Omental fat pad (tissue), 4 donors: ENCODE data around the gene RBMS3. TPM values are rescaled to one million over a fixed set of nuclear protein-coding genes. Genes with fewer than 3 reads are reported as not detected.

ENCODE experiments used
- ATAC-seq: fragments of 150-250 bp; one replicate; pipeline ENCODE4 v1.9.1; 2016; ENCODE audit warnings: mild to moderate bottlenecking, moderate library complexity; ENCODE audit not compliant: low FRiP score
- DNase-seq: peaks from one replicate; pipeline ENCODE4 v3.0.0-alpha.2; 2019; ENCODE audit warnings: low spot score
- total RNA-seq, 4 donors: library from RNA; depleted of rRNA; stranded (reverse); fragments of >200 nt; gene quantifications; one replicate each; pipeline ENCODE4 v1.1.0, GENCODE V29; 2016
- TF ChIP-seq, protein P1 (sequence below), 3 donors: fragments of 450-650 bp; IDR thresholded peaks; one replicate each; pipeline ENCODE4 v1.5.1; 2016 to 2017; ENCODE audit warnings: antibody characterized with exemption in 3 of 3, mild to moderate bottlenecking in 3 of 3, moderate library complexity in 2 of 3

RBMS3 gene
- total RNA-seq, 4 donors from 2014 or later: 61.5 to 185 (median 120) TPM

DNA sequence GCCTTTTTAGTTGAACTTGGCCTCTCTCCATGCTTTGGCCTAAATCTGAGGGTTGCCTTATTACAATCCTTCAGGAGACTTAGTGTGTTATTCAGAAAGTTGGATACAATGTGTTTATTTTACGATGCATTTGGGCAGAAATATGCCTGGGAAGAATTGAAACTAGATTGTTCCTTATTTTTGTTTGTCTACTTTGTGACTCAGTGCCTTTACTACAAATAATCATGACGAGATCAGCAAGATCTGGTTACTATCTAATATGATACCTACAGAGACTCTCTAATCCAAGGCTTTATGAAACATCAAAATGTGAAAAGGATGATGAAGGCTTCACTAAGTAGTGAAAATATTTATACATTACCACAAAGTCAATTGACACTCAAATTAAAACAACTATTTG, 82.2 kb downstream of the RBMS3 start:
- TF ChIP-seq, protein P1, sequence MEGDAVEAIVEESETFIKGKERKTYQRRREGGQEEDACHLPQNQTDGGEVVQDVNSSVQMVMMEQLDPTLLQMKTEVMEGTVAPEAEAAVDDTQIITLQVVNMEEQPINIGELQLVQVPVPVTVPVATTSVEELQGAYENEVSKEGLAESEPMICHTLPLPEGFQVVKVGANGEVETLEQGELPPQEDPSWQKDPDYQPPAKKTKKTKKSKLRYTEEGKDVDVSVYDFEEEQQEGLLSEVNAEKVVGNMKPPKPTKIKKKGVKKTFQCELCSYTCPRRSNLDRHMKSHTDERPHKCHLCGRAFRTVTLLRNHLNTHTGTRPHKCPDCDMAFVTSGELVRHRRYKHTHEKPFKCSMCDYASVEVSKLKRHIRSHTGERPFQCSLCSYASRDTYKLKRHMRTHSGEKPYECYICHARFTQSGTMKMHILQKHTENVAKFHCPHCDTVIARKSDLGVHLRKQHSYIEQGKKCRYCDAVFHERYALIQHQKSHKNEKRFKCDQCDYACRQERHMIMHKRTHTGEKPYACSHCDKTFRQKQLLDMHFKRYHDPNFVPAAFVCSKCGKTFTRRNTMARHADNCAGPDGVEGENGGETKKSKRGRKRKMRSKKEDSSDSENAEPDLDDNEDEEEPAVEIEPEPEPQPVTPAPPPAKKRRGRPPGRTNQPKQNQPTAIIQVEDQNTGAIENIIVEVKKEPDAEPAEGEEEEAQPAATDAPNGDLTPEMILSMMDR (IDR thresholded peaks at IDR 0.05): no peak
- DNase-seq: no peak
- no peak for ATAC-seq

DNA sequence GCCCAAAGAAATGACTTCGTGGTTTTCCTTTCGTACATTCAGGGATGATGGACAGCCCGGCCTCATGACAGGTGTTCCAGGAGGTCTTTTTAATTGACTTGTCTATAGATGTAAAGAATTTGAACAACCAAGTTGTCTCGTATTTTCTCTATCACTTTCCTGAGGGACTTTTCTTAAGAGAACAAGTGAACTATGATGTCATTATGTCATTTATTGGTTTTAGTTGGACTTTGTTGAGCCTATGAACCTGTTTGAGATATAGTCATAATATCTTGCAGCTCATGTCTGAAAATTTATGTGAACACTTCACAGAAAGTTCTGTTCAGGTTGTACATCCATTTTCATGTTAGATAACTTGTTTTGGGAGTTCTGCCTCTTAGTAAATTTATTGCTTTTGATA, 89.2 kb downstream of the RBMS3 start:
- DNase-seq (no peak), ATAC-seq (no peak)
- TF ChIP-seq, protein P1 (IDR thresholded peaks at IDR 0.05): no peak

DNA sequence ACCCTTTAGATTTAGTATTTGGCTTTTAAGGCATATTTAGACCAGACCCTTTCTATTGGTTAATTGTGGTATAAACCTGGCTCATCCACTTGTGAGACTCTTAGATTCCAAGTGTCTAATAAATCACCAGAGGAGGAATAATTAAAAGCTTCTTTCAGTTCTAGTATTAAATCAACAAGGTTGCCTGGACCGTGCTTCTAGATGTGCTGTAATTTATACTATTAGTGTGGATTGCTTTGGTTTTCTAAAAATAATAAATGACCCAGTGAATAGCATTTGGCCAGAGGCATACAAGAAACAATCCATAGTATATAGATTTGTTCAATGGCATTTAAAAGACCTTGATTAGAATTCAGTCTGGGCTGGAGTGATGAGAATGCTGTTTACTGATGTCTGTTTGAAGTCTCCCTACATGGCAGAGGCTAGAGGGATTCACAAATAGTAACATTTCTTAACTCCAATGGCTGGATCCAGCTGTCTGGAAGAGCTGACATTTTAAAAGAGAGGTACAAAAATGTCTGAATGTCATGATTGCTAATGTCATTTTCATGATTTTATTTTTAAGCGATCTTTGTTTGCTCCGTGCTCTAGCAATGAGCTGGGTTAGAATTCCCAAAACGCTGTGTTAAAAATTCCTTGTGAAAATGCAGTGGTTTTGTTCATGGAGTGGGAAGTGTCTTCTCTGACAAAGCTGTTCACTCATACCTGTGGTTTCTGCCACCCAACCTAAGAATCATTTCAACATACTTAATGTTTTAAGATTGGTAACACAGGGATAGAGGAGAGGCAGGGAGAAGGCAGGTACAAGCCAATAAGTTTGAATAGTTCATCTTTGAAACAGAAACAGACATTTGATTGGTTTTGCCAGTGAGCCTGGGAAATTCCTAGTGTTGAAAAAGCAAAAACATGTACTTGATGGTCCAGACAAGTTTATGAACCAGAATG, 89.9 kb downstream of the RBMS3 start:
- ATAC-seq (no peak), DNase-seq (no peak)
- TF ChIP-seq, protein P1 (IDR thresholded peaks at IDR 0.05): no peak

DNA sequence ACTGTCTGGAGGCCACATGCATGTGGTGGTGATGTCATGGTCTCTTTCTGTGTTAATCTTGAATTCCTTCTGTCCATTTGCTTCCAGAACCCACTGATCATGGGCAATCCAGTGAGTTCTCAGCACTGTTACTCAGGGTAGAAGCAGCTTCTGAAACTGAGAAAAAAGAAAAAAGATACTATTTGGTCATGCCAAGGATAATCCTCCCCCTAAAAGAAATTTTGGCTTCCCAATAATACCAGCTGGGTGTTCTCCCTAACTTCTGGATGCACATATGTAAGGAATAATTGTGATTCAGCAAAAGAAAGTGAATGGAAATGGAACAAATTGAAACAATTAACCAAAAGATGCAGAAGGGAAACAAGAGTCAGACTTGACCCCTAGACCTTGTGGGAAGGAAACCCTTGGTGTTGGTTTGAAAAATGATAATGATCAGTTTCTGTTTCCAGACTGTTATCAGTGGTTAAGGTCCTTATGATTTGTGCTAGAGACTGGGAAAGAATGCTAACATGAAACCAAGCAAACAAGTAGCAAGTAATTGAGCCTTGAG, 92.3 kb downstream of the RBMS3 start:
- ATAC-seq (no peak), DNase-seq (no peak)
- TF ChIP-seq, protein P1 (IDR thresholded peaks at IDR 0.05): no peak

DNA sequence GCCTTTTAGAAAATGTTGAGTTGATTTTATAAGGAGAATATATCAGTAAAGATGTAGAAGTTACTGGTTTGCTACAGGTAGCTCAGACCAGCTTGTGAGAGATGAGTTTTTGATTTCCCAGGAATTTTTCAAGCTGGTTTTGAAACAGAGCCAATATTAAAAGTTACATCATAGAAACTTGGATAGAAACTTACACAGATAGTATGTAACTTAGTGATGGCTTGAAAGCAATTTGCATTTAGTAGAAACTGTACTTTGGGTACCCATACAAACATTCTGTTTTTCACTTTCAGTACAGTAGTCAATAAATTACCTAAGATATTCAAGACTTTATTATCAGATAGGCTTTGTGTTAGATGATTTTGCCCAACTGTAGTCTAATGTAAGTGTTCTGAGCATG, 93.4 kb downstream of the RBMS3 start:
- ATAC-seq (no peak), DNase-seq (no peak)
- TF ChIP-seq, protein P1 (IDR thresholded peaks at IDR 0.05): no peak

DNA sequence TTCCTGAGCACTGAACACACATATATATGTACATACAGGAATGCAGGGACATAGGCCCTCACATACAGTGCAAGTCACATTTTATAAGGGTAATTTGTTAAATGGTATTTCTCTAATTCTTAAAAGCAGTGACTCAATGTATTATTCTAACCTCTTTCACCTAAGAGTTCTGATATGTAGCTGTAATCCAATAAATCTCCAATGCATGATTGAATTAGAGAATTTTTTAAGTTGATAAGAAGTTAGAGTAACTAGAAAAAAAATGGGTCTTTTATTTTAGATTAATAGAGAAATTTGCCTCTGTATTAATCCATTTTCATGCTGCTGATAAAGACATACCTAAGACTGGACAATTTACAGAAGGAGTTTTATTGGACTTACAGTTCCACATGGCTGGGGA, 98.2 kb downstream of the RBMS3 start:
- no peak for ATAC-seq
- TF ChIP-seq, protein P1 (IDR thresholded peaks at IDR 0.05): no peak
- no peak for DNase-seq

DNA sequence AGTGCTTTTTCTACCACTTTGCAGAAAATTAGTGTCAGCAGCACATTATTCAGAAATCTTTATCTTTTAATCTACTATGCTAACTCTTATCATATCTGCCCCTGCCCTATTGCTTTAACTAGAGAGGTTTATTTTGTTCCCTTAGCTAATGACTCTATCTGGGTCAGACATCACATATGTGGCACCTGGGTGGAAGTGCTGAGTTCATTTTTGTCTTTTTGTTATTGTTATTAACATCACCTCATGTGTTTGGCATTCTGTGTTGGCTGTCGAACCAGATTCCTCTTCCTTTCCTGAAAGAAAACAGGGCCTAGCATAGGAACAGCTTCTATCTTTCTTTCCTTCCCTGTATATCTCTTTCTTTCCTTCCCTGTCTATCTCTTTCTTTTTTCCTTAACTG, 100.7 kb downstream of the RBMS3 start:
- no peak for DNase-seq
- no peak for ATAC-seq
- TF ChIP-seq, protein P1 (IDR thresholded peaks at IDR 0.05): no peak
